Left lung (tissue), 10 donors: Measurements from ENCODE around the gene SPI1. TPM values are rescaled to one million over a fixed set of nuclear protein-coding genes. Genes with fewer than 3 reads are reported as not detected.

ENCODE experiments used
- ATAC-seq: fragments of 200-7000 bp; cut with Tn5 transposase; one replicate; pipeline ENCODE4 v1.9.1; 2020; ENCODE audit warnings: moderate library complexity
- DNase-seq, 4 donors: peaks; one replicate each; pipeline ENCODE4 v3.0.0-alpha.2; 2013 to 2020
- H3K27ac ChIP-seq, 2 donors: fragments of 200-600 bp; sonication (generic) in 1 of 2; one replicate each; pipeline versions ENCODE4 v1.5.0 to v1.8.0; 2020 to 2021
- H3K27me3 ChIP-seq, 2 donors: fragments of 200-600 bp; sonication (generic) in 1 of 2; one replicate each; pipeline versions ENCODE4 v1.5.0 to v1.8.0; 2020 to 2021
- H3K36me3 ChIP-seq, 2 donors: fragments of 200-600 bp; sonication (generic) in 1 of 2; one replicate each; pipeline versions ENCODE4 v1.5.0 to v1.8.0; 2020 to 2021
- H3K4me1 ChIP-seq, 2 donors: fragments of 200-600 bp; one replicate each; pipeline ENCODE4 v1.8.0; 2021
- H3K4me3 ChIP-seq, 2 donors: fragments of 200-600 bp; sonication (generic) in 1 of 2; one replicate each; pipeline versions ENCODE4 v1.5.0 to v1.8.0; 2020 to 2021; ENCODE audit warnings: mild to moderate bottlenecking in 1 of 2
- H3K9me3 ChIP-seq, 2 donors: fragments of 200-600 bp; sonication (generic) in 1 of 2; one replicate each; pipeline versions ENCODE4 v1.5.0 to v1.8.0; 2020 to 2021
- intact Hi-C, 2 donors: fragments of 100-400 bp; cut with DNase I; formaldehyde crosslinking; loops; one replicate each; pipeline versions ENCODE4 v1.11.2 to v1.14.2; 2022
- polyA plus RNA-seq, 6 donors: library from polyadenylated mRNA; unstranded; fragments of 120-200 nt; gene quantifications; one replicate each; pipeline ENCODE4 v1.2.1, GENCODE V29; 2013; ENCODE audit not compliant: insufficient read length in 6 of 6
- total RNA-seq, 2 donors: library from RNA; stranded (reverse); fragmentation: NEBNext Ultra II Directional; extraction: Animal tissue kit (Norgen Biotek cat#: 25700); gene quantifications; one replicate each; pipeline ENCODE4 v1.2.1, GENCODE V29; 2021
- TF ChIP-seq, protein P1 (sequence below), 2 donors: fragments of 200-600 bp; sonication (generic) in 1 of 2; IDR thresholded peaks; one replicate each; pipeline versions ENCODE4 v1.5.0 to v1.8.0; 2021; ENCODE audit warnings: antibody characterized with exemption in 2 of 2
- donor health status: DM: no; HTN: yes; CAD: no.
- donor health status: DM: no; HTN: no; CAD: no.

The SPI1 gene
- total and polyA plus RNA-seq, 8 donors: 4.9 to 194 (median 6.2) TPM

DNA sequence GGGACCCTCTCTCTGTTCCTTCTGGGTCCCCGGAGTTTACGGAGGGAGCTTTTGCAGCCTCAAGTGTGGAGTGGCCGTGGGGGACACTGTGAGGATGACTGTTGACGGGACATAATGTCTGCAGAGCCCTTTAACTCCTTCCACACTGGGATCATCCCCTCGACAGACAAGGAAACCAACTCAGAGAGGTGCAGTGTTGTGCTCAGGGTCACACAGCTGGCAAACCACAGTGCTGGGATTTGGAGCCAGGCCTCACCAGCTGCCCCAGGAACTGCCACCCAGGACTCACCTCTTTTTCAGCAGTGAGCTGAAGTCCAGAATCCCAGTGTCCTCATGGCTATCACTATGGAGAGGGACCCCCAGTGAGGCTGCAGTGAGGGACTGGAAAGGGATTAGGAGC, 31.2 kb downstream of the SPI1 start:
- Histone ChIP-seq H3K4me1 (no peaks in the 10 kb centered on the region), H3K4me3 (no peak overlapping the region), H3K9me3 (no peaks in the 10 kb centered on the region), H3K27me3 (no peaks in the 10 kb centered on the region), H3K36me3 (peaks cover 0 to 39% of the 10 kb centered on the region in 2 donors), H3K27ac (no peak overlapping the region)
- intact Hi-C loops: no loop called here
- no peak for DNase-seq
- TF ChIP-seq, protein P1, sequence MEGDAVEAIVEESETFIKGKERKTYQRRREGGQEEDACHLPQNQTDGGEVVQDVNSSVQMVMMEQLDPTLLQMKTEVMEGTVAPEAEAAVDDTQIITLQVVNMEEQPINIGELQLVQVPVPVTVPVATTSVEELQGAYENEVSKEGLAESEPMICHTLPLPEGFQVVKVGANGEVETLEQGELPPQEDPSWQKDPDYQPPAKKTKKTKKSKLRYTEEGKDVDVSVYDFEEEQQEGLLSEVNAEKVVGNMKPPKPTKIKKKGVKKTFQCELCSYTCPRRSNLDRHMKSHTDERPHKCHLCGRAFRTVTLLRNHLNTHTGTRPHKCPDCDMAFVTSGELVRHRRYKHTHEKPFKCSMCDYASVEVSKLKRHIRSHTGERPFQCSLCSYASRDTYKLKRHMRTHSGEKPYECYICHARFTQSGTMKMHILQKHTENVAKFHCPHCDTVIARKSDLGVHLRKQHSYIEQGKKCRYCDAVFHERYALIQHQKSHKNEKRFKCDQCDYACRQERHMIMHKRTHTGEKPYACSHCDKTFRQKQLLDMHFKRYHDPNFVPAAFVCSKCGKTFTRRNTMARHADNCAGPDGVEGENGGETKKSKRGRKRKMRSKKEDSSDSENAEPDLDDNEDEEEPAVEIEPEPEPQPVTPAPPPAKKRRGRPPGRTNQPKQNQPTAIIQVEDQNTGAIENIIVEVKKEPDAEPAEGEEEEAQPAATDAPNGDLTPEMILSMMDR (IDR thresholded peaks at IDR 0.05): no peak
- no peak for ATAC-seq

- TF ChIP-seq, protein P1 (IDR thresholded peaks at IDR 0.05): no peak
Measured at GRCh38 chr11:47345890-47346563, 32.3 kb downstream of the SPI1 start.

GRCh38 chr11:47342854-47343253, 35.5 kb downstream of the SPI1 start:
- TF ChIP-seq, protein P1 (IDR thresholded peaks at IDR 0.05): no peak
- Histone ChIP-seq H3K9me3 (no peaks in the 10 kb centered on the region), H3K27ac (no peak overlapping the region), H3K4me1 (no peaks in the 10 kb centered on the region), H3K27me3 (no peaks in the 10 kb centered on the region), H3K4me3 (no peak overlapping the region), H3K36me3 (peaks cover 0 to 54% of the 10 kb centered on the region in 2 donors)
- DNase-seq (no peak), ATAC-seq (no peak)
- intact Hi-C loops: no loop called here

More at GRCh38 chr11:47345890-47346563, 32.3 kb downstream of the SPI1 start:
- DNase-seq (no peak), ATAC-seq (no peak)
- H3K27me3 ChIP-seq: no peaks in the 10 kb centered on the region
- H3K9me3 ChIP-seq: no peaks in the 10 kb centered on the region
- H3K36me3 ChIP-seq: peaks cover 0 to 41% of the 10 kb centered on the region in 2 donors
- H3K4me3 ChIP-seq: no peak overlapping the region
- intact Hi-C loops: no loop called here
- no peak overlapping the region for H3K27ac ChIP-seq
- no peaks in the 10 kb centered on the region for H3K4me1 ChIP-seq

- TF ChIP-seq, protein P1 (IDR thresholded peaks at IDR 0.05): no peak
- intact Hi-C loops: no loop called here
- ATAC-seq: no peak
Measured at GRCh38 chr11:47342036-47342803, 36.1 kb downstream of the SPI1 start.

More at GRCh38 chr11:47342036-47342803, 36.1 kb downstream of the SPI1 start:
- no peak overlapping the region for H3K4me3 ChIP-seq
- no peak for DNase-seq
- no peaks in the 10 kb centered on the region for H3K27me3 ChIP-seq
- H3K27ac ChIP-seq: no peak overlapping the region
- H3K36me3 ChIP-seq: peaks cover 0 to 49% of the 10 kb centered on the region in 2 donors
- H3K9me3 ChIP-seq: no peaks in the 10 kb centered on the region
- H3K4me1 ChIP-seq: no peaks in the 10 kb centered on the region
